ENCODE measurements around the gene SLC4A2.

Gene SLC4A2

GRCh38 chr7:151123158-151123821 lies 63.9 kb downstream of the SLC4A2 start:
- POLR2A ChIA-PET, result interaction anchor here (1.3 to 1.4 kb wide), 2 partner anchors 43 to 95 kb away, joined by 3 to 5 read pairs; partner anchors contain the start of genes ABCB8 and FASTK
- Histone ChIP-seq H3K9me3 (ENCODE audit: control insufficient read depth, insufficient read depth, low read depth, low read length) (no peaks in the 10 kb centered on the region), H3K36me3 (ENCODE audit: control insufficient read depth in 2 of 2, insufficient read depth in 1 of 2, low read length in 2 of 2) (peaks cover 0 to 91% of the 10 kb centered on the region in 2 experiments; a peak in 1 of 3 replicates), H3K4me3 (ENCODE audit: low read depth, low read length) (no peak overlapping the region), H3K4me1 (ENCODE audit: control insufficient read depth, insufficient read depth, low read length) (no peaks in the 10 kb centered on the region), H3K27ac (ENCODE audit: extremely low read depth, low read depth, low read length) (no peak overlapping the region)
- CTCF ChIA-PET, result interaction anchor here (0.6 to 2.6 kb wide), 38 partner anchors 7 to 247 kb away, joined by 3 to 20 read pairs (median 4); partner anchors contain the start of genes ABCB8, ABCF2, CHPF2 and GBX1
- no peak for TF ChIP-seq HOXA7 (CRISPR knock-in tag; IDR thresholded peaks at IDR 0.05; ENCODE audit: borderline replicate concordance)
- TF ChIP-seq ZNF148 (tag by site-specific recombination; IDR thresholded peaks at IDR 0.05; ENCODE audit: borderline replicate concordance), result no peak
- no peak for TF ChIP-seq KLF7 (tag by site-specific recombination; IDR thresholded peaks at IDR 0.05; ENCODE audit: borderline replicate concordance)
- no peak for TF ChIP-seq ZNF704 (tag by site-specific recombination; IDR thresholded peaks at IDR 0.05)
- no peak for TF ChIP-seq ZSCAN30 (tag by site-specific recombination; IDR thresholded peaks at IDR 0.05)
- no peak for TF ChIP-seq ZNF221 (tag by site-specific recombination; IDR thresholded peaks at IDR 0.05; ENCODE audit: borderline replicate concordance)
- no peak for TF ChIP-seq ZNF548 (tag by site-specific recombination; IDR thresholded peaks at IDR 0.05)
- no peak for TF ChIP-seq ZNF660 (tag by site-specific recombination; IDR thresholded peaks at IDR 0.05)
- no peak for TF ChIP-seq ZSCAN5A (tag by site-specific recombination; IDR thresholded peaks at IDR 0.05)
- TF ChIP-seq BCL11B (tag by site-specific recombination; IDR thresholded peaks at IDR 0.05; ENCODE audit: low read depth), result no peak
- TF ChIP-seq ZNF777 (tag by site-specific recombination; IDR thresholded peaks at IDR 0.05; ENCODE audit: borderline replicate concordance), result no peak
- TF ChIP-seq PATZ1 (tag by site-specific recombination; IDR thresholded peaks at IDR 0.05), result no peak
- TF ChIP-seq CTCF (tag by site-specific recombination; IDR thresholded peaks at IDR 0.05), result no peak
- TF ChIP-seq PRDM2 (tag by site-specific recombination; IDR thresholded peaks at IDR 0.05; ENCODE audit: borderline replicate concordance), result no peak
- TF ChIP-seq ZNF791 (tag by site-specific recombination; IDR thresholded peaks at IDR 0.05), result no peak
- TF ChIP-seq ZNF549 (tag by site-specific recombination; IDR thresholded peaks at IDR 0.05), result no peak
- TF ChIP-seq KLF17 (tag by site-specific recombination; IDR thresholded peaks at IDR 0.05), result no peak
- no peak for TF ChIP-seq ZNF202 (tag by site-specific recombination; IDR thresholded peaks at IDR 0.05; ENCODE audit: borderline replicate concordance)
- no peak for TF ChIP-seq YY1 (tag by site-specific recombination; IDR thresholded peaks at IDR 0.05)
- no peak for TF ChIP-seq MYNN (tag by site-specific recombination; IDR thresholded peaks at IDR 0.05; ENCODE audit: borderline replicate concordance)
